ENCODE results near the gene SLC45A1.

Gene SLC45A1

DNA sequence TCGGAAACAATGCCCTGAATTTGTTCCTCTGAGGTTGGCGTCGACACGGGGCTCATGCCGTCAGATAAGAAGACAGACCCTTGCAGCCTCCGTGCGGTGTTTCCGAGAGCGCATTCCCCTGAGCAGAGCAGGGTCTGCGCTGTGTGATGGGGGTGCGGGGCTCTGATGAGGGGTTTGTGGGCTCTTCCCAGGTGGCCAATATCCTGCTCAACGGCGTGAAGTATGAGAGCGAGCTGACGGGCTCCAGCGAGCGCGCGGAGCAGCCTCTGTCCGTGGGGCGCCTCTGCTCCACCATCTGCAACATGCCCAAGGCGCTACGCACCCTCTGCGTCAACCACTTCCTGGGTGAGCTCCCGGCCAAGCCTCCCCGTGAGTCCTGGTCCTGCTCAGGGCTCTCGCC lies 17.3 kb downstream of the SLC45A1 start:
- no peak for DNase-seq (ENCODE audit: low read depth)

DNA sequence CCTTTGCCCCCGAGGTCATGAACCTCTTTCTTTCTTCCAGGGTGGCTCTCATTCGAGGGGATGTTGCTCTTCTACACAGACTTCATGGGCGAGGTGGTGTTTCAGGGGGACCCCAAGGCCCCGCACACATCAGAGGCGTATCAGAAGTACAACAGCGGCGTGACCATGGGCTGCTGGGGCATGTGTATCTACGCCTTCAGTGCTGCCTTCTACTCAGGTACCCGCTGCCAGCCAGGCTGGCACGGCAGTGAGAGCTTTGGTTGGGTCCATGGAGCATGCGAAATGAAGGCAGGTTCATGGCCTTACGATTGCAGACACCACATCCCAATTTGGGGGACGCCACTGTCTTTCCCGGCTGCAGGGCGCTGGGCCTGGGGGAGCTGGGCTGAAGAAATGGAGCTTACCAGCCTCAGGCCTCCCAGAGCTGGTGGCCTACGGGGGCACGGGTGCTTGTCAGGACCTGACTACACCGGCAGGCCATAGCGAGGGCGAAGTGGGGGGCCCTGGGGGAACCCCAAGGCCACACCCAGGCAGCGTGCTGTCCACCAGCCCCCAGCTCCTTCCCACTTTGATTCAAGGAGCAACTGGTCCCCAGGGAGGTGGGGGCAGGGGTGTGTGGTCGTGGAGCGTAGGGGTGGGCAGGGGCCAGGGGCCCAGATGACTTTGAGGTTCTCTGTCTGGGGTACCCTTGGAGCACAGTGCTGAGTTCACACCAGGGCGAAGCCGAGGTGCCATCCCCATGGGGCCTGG lies 20.0 kb downstream of the SLC45A1 start:
- no peak for DNase-seq (ENCODE audit: low read depth)

DNA sequence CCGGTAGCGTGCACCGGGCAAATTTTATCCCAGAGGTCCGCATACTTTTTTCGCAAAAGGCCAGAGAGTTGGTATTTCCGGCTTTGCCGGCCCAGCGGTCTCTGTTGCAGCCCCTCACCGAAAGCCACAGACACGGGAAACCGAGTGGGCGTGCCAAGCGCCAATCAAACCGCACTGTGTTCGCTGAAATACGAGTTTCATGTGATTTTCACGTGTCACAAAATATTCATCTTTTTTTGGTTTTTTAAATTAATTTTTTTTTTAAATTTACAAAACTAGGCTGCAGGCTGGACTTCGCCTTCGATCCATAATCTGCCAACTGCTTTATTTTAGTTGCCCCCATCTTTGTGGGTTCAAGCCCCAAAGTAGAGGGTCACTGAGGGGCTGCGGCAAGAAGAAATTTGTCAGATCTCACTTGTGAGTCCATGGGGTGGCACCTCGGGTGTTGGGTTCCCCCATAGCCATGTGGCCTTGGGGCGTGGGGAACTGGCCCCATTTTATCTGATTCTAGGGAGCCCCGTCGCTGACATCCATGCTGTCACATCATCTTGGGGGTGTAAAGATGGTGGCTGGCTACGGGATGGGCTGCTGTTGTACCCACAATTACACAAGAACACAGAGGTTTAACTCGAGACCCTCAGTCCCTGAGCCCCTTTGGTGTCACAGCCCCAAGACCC lies 20.8 kb downstream of the SLC45A1 start:
- no peak for DNase-seq (ENCODE audit: low read depth)

DNA sequence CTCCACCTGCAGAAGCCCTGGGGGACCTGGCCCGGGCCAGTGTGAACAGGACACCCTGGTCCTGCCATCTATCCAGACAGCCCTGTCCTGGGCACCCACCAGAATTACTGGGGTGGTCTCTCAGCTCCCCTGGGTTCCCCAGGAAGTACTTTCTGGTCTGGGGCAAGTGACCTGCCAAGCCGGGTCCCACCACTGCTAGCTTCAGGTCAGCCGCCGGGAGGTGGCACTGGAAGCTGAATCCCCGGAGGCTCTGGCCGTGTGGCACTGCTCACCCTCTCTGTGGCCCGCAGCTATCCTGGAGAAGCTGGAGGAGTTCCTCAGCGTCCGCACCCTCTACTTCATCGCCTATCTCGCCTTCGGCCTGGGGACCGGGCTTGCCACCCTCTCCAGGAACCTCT lies 21.3 kb downstream of the SLC45A1 start:
- no peak for DNase-seq (ENCODE audit: low read depth)

DNA sequence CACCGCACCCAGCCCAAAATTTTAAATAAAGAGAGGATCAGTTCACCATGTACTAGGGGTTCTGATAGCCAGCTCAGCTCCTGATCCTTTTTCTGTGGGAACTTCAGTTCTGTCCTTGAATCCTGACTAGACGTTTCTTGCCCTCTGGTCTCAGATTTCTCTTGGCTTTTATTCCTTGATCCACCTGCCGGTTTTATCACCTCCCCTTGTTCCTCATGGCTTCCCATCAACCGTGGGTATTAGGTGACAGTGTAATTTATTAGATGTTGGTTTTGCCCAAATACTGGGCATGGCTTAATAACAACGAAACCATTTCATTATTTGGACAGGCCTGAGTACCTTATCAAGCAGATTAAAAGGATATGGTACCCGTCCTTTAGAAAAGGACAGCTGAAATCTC lies 22.5 kb downstream of the SLC45A1 start:
- no peak for DNase-seq (ENCODE audit: low read depth)

DNA sequence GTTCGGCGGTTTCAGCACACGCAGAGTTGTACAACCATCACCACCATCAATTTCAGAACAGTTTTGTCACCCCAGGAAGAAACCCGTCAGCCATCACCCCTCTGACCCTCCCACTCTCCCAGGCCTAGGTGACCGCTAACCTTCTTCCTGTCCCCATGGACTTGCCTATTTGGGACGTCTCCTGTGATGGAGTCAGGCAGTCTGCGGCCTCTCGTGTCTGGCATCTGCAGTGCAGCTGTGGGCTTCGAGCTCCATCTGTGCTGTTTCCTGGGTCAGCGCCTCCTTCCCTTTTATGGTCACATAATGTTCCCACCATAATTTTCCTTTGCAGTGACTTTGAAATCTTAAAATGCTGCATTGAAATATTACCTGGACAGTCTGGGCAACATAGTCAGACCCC lies 24.4 kb downstream of the SLC45A1 start:
- DNase-seq (ENCODE audit: low read depth): no peak

DNA sequence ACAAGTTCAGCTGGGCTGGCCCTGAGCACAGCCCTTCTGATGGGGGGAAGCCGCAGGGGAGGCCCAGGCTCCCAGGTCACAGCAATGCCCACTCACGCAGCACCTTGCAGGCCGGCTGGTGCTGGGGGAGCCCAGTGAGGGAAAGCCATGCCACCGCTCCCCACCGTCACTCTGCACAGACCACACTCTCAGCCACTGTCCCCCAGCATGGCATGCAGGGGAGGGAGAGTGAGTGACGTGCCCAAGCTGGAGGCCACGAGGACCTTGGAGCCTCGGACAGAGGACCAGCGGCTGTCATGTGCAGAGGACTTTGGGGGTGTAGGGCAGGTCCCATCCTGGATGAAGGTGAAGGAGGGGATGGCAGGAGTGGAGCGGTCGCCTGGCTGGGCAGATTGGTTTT lies 25.1 kb downstream of the SLC45A1 start:
- no peak for DNase-seq (ENCODE audit: low read depth)

DNA sequence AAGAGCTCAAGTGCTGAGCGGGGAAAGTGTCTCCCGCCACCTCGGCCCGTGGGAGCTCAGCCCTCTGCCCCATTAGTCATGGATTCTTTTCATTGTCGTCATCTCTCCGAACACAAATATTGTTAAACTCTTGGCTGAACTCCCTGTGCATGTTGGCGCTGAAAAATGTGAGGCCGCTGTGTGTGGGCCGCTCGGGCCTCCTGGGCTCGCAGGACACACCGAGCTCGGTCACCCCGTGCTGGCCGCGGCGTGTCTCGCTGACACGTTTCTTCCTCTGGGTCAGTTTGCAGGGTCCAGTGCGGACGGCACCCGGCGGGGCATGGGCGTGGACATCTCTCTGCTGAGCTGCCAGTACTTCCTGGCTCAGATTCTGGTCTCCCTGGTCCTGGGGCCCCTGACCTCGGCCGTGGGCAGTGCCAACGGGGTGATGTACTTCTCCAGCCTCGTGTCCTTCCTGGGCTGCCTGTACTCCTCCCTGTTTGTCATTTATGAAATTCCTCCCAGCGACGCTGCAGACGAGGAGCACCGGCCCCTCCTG lies 25.6 kb downstream of the SLC45A1 start:
- no peak for DNase-seq (ENCODE audit: low read depth)

DNA sequence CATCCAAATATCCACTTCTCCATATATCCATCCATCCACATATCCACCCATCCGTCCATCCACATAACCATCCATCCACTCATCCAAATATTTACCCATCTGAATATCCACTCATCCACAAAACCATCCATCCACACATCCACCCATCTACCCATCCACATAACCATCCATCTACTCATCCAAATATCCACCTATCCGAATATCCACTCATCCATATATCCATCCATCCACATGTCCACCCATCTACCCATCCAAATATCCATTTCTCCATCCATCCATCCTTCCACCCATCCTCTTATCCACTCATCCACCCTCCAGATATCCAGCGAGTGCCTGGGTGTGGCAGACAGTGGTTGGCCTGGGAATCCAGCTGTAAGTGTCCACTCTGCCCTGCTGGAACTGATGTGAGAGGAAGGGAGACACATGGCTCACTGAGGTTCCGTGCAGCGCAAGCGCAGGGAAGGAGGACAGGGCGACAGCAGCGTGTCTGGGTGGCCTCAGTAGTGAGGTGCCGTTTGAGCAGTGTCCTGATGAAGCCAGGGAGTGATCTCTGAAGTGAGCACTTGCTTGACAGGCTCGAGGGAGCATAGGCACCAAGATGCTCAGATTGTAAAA lies 27.1 kb downstream of the SLC45A1 start:
- DNase-seq (ENCODE audit: low read depth): no peak

DNA sequence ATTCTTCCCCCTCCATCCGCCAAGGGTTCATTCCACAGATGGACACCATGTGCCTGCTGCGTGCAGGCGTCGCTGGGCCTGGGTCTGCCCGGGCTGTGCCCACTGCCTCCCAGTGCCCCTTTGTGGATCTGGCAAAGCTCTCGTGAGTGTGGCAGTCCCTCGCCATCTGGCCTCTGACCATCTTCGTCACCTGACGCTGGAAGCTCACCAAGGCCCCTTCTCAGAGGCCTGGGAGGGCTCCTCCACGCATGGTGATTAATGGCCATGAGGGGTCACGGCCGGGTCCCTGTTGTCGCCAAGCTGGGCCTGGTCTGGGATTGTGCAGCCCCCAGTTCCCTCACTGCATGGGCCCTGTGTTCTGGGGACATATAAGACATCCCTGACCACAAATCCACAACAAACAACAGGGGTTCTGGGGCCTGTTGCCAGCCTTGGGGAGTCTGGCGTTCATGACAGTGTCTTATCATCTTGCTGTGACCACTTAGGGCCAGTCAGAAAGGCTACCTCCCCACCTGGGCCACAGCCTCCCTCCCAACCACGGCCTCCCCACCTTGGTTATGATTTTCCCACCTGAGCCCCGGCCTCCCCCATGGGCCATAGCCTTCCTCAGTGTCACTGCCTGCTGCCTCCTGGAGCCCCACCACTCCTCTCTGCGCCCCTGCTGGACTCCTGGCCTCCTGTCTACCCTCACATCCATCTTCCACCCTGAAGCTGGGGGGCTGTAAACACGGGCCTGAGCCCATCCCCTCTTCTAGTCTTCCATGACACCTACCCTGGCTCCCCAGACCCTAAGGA lies 27.9 kb downstream of the SLC45A1 start:
- DNase-seq (ENCODE audit: low read depth): no peak

DNA sequence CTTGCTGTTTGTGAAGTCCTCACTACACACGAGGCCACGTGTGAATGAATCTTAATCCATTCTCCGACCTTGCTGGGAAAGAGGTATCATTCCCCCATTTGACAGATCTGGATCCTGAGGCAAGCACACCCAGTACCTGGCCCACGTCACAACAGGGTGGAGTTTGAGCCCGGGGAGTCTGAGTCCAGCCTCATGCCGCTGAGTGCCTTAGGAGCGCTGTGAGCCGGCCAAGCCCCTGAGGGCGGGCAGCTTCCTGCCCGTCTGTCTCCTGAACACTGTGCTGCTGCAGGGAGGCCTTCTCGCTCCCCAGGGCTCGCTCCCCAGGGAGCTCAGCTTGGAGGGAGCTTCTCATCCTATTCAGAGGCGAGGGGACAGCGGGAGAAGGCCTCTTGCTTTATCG lies 29.7 kb downstream of the SLC45A1 start:
- DNase-seq (ENCODE audit: low read depth): no peak

DNA sequence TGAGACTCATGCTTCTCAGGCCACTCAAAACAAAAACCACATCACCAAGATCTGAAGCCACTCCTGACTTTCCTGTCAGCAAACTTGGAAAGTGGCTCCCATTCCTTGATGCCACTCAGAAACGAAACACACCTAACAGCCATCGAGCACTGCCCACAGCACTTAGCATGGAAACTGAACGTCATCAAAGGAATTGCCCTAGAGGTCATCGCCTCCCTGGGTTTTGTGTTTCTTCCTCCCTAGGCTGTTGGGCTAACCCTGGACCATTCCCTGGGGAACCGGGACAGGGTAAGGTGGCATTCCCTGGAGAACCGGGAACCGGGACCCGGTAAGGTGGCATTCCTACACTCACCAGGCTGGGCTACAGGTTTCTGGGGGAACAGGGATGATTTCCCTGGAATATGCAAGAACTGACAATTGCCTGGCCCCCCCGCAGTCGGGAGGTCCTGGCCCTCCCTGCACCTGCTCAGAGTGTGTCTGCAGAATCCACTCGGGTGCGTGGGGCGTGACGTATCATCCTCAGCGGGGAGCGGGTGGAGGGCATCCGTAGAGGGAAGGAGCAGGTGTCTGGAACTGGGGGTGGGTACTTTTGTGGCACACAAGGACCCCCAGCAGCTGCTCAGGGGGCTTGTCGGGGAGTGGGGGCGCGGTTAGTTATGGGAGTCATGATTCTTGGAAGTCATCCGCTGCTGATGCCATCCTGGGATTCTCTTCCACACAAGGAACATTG lies 30.3 kb downstream of the SLC45A1 start:
- no peak for DNase-seq (ENCODE audit: low read depth)

DNA sequence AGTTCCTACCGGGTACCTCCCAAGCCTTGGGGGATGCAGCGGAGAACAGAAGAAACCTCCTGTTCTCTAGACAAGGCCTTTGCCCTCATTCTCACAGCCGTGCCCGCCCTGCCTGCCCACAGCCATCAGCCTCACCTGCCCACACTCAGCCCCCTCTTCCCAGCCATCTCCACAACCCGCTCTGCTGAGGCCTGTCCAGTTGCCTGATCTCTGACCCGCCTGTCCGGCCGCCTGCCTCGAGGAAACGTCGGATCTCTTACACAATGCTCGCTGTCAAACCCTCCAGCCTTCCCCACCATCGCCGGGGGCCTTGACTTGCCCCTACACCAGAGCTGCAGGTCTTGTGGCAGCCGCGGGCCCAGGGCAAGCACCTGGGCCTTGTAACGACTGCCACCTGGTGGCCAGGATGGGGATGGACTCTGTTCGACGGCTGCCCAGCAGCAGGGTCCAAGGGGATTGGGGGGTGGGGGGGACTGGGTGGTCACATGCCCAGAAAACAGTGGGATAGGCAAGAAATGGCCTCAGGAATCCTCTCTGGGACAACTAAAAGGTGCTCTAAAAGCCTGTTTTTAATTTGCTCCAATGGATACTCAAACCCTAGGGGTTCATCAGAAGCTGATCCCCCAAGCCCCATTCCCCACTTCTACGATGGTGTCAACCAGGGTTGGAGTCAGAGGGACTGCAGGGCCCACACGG lies 31.0 kb downstream of the SLC45A1 start:
- peak; percentile 50 for DNase-seq (ENCODE audit: low read depth)

DNA sequence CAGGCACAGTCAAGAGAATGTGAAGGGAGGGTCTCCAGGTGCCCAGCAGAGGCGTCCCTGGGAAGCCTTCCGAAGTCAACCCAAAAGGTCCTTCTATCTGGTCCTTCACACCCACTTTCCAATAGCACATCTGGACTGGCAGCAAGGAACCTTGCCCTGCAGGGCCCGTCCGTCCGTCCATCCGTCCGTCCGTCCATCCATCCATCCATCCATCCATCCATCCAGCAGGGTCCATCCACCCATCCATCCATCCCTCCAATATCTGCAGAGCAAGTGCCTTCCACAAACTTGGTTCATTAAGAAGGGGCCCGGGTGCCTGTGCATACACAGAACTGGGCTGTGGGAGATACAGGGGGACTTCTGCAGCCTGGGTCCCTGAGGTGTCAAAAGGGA lies 31.6 kb downstream of the SLC45A1 start:
- no peak for DNase-seq (ENCODE audit: low read depth)

DNA sequence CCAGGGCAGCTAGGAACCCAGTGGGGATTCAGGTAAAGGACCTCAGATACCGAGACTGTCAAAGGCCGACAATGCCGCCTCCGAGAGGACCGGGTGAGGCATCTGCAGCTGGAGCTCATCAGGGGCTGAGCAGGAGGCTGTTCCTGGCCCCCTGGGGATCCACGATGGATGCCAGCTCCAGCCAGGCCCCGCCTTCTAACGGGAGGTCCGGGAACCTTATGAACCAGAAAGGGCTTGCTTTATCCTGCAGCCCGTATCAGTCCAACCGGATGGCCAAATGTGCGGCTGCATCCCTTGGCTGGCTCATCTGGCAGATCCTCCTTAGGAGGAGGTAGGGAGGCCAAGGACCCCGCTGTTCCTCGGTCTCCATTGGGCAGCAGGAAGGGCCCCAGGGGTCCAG lies 32.0 kb downstream of the SLC45A1 start:
- no peak for DNase-seq (ENCODE audit: low read depth)

DNA sequence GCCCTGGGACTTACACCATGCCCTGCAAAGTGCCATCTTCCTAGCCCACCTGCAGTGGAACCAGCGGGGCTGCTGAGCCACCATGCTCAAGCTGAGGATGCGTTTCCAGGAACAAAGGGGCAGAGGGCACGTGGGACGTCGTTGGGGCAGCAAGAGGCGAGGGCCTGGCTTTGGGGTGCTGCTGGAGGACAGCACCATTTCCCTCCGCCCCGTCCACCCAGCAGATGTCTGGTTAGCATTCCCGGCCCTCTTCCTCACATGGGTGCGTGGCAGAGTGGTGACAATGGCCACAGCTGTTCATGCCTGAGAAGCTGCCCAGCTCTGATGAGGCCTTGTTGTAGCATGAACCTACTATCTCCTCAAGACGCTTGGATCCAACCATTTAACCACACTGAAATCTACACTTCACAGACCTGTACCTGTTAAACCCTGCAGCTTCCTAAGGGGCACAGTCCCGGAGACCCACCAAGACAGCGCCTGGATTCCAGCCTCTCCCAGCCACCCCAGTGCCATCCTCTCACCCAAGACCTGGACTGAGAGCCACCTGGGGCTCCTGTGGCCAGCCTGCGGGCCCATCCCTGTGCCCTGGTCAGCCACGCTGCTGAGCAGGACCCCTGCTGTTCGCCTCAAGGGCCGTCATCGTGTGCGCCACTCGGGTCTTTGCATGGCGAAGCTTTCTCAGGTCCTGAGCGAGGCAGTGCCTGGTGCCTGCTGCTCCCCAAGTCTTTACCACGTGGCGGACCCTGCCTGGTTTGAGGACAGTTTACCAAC lies 33.2 kb downstream of the SLC45A1 start:
- no peak for DNase-seq (ENCODE audit: low read depth)

DNA sequence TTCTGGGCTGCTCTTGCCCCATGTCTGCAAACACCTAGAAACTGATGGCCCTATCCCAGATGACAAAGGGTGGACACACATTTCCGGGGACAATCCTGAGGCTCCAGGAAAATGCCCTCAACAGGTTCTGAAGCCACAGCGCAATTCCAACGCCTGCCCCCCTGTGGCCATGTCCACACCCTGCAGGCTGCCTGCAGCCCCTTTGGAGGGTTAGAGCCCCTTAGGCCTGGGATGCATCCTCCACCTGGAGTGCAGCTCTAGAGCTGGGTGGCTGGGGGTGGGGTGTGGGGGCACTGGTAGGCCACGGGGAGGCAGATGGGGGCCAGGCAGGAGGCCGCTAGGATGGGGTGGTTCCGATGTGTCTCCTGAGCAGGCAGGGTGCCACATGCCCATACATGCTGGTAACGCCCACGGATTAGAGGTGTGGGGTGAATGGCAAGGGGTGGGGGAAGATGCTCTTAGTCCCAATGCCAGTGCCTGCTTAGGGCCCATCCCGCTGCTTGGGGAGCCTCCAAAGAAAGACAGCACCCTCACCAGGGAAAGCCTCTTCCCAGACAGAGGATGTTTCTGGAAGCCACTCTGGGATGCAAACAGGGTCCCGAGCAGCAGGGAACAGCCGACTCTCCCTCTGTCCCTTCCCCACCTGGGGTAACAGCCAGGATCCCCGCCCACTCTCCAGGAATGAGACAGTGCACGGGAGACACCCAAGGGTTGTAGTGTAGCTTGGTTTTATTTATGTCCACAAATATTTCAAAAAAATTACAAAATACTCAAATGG lies 34.0 kb downstream of the SLC45A1 start:
- DNase-seq (ENCODE audit: low read depth): no peak

DNA sequence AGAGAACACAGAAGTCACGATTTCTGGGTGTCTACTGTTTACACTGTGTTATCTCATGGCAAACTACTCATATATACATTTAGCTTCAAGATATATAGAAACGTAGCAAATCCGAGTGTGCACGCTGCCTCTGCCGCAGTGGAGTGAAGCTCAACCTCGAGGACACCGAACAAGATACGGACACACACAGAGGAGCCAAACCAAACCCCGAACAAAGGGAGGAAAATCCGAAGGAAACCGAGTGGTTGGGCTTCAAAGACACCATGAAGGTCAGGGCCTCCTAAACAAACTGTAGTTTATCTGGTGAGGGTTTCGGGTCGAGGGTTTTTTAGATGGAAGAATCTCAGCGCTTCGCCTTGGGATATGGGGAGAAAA lies 34.5 kb downstream of the SLC45A1 start:
- no peak for DNase-seq (ENCODE audit: low read depth)

All from stimulated activated CD8-positive, alpha-beta memory T cell treated with anti-CD3 and anti-CD28 coated beads, Interleukin-15, amount 100 ng/mL, for 24 hours (primary cell).